NB4 (cell line): ENCODE measurements around the gene SPAG9.

ENCODE experiments used
- DNase-seq: peaks from one replicate; pipeline ENCODE4 v3.0.0; 2010; ENCODE audit warnings: low read depth
- H3K4me3 ChIP-seq: one replicate; pipeline ENCODE4 v1.5.1; 2011; ENCODE audit warnings: mild to moderate bottlenecking, low read depth, low read length, moderate library complexity
- MYC ChIP-seq: IDR thresholded peaks from 2 replicates; pipeline ENCODE4 v1.6.1; 2011; ENCODE audit warnings: low read depth, low read length
- POLR2A ChIP-seq: IDR thresholded peaks from 2 replicates; pipeline ENCODE4 v1.6.1; 2011; ENCODE audit warnings: mild to moderate bottlenecking; ENCODE audit not compliant: insufficient read length; ENCODE audit errors: extremely low read depth
- TF ChIP-seq, protein P1 (sequence below): IDR thresholded peaks from 2 replicates; pipeline ENCODE4 v1.6.1; 2011; ENCODE audit warnings: low read depth, low read length
- TF ChIP-seq, protein P2 (sequence below): IDR thresholded peaks from one replicate; pipeline ENCODE4 v1.5.1; 2012; ENCODE audit warnings: low read depth, low read length

SPAG9 gene

DNA sequence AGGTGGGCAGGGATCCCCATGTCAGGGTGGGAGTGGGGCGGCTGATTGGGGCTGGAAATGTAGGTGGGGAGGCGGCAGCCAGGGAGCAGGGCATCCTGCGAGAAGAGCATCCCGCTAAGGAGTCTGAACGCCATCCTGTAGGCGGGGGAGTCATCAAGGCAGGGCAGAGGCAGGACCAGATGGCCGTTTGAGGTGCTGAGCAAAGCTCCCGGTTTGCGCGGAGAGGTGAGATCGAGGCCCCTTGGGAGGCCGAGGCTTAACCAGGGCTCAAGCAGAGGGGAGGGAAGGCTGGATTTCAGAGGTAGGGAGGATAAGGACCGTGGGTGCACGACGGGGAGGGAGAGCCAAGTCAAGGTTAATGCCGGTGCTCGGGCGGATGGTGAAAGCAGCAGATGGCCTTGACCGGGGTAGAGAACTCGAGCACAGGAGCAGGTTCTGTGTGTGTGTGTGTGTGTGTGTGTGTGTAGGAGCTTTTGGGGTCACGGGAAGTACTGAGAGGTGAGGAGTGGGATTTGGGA is 45.1 kb upstream of the SPAG9 start:
- TF ChIP-seq, protein P1, sequence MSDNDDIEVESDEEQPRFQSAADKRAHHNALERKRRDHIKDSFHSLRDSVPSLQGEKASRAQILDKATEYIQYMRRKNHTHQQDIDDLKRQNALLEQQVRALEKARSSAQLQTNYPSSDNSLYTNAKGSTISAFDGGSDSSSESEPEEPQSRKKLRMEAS: no peak
- TF ChIP-seq, protein P2, sequence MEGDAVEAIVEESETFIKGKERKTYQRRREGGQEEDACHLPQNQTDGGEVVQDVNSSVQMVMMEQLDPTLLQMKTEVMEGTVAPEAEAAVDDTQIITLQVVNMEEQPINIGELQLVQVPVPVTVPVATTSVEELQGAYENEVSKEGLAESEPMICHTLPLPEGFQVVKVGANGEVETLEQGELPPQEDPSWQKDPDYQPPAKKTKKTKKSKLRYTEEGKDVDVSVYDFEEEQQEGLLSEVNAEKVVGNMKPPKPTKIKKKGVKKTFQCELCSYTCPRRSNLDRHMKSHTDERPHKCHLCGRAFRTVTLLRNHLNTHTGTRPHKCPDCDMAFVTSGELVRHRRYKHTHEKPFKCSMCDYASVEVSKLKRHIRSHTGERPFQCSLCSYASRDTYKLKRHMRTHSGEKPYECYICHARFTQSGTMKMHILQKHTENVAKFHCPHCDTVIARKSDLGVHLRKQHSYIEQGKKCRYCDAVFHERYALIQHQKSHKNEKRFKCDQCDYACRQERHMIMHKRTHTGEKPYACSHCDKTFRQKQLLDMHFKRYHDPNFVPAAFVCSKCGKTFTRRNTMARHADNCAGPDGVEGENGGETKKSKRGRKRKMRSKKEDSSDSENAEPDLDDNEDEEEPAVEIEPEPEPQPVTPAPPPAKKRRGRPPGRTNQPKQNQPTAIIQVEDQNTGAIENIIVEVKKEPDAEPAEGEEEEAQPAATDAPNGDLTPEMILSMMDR: no peak
- TF ChIP-seq POLR2A: no peak
- TF ChIP-seq MYC: no peak
- DNase-seq: no peak
- peak overlapping the region; percentile 72 for H3K4me3 ChIP-seq

DNA sequence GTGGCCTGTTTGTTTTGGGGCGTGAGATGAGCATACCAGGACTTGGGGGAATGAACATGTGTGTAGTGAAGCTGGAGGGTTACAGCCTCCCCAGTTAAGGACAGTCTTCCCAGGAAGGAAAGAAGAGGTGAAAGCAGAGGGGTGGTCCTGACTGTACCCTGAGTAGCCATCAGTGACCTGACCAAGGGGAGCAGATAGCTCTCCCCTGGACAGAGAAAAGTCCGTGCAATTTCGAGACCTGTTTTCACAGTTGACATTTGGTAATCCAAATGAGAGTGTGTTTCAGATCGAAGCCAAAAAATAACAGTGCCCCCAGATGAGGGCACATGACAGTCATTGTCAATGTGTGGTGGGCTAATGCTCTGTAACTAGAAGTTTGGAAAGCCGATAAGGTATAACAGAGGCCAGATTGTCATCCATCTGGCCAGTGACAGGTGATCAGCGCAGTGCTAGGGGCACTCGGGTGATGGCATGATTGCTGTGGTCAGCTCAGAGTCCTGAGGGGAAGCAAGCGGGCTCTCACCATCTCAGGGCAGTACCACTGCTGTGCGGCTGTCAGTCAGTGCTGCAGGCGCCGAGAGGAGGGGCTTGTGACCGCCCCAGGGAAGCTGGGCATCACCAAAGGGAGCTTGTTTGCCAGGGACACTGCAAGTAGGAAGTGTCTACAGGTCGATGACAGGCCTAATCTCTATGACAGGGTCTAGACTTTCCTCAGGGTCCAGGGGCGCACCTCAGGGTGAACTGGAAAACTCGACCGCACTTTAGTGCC is 44.4 kb upstream of the SPAG9 start:
- TF ChIP-seq POLR2A: no peak
- TF ChIP-seq MYC: no peak
- TF ChIP-seq, protein P2: no peak
- TF ChIP-seq, protein P1: no peak
- H3K4me3 ChIP-seq: peak overlapping the region; percentile 72
- peak; percentile 36 for DNase-seq

DNA sequence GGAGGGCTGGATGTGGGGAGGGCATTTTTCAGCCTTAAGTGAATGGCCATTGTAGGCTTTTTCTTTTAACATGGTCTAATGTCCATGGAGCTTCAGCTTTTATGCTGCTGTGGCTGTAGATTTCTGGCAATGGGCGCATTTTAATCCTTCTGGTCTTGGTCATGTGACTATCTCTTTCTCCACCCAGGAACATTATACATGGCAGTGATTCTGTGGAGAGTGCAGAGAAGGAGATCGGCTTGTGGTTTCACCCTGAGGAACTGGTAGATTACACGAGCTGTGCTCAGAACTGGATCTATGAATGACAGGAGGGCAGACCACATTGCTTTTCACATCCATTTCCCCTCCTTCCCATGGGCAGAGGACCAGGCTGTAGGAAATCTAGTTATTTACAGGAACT is 40.9 kb upstream of the SPAG9 start:
- no peak for DNase-seq
- TF ChIP-seq, protein P2: no peak
- TF ChIP-seq, protein P1: no peak
- TF ChIP-seq MYC: no peak
- no peak for TF ChIP-seq POLR2A
- H3K4me3 ChIP-seq: no peak overlapping the region

DNA sequence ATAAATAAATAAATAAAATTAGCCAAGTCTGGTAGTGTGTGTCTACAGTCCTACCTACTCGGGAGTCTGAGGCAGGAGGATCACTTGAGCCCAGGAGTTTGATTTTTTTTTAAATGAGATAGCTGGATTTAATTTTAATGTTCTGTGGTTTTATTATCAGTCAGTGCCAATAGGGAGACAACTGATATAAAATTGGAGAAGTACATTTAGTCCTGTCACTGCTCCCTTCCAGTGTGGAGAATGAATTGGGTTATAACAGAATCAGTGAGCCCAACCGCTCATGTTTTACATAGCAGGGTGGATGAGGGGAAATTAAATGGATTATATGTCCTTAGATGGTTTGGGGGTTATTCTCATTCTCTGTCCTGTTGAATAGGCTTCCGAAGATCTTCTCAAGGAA is 38.9 kb upstream of the SPAG9 start:
- TF ChIP-seq, protein P2: no peak
- no peak for TF ChIP-seq POLR2A
- TF ChIP-seq, protein P1: no peak
- TF ChIP-seq MYC: no peak
- no peak overlapping the region for H3K4me3 ChIP-seq
- no peak for DNase-seq

DNA sequence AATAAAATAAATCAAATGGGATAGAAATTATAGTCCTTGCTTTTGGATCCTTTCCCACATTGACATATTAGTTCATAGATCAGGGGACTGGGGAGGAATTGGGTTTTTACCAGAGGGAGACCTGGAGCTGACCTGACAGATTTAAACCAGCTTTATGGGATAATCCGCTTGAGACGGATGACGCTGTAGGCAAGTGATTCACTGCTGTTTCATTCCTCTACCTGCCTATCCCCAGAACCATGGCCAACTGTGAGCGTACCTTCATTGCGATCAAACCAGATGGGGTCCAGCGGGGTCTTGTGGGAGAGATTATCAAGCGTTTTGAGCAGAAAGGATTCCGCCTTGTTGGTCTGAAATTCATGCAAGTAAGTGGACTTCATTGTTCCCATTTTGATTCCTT is 34.7 kb upstream of the SPAG9 start:
- TF ChIP-seq, protein P1: no peak
- H3K4me3 ChIP-seq: peak overlapping the region; percentile 96
- DNase-seq: no peak

DNA sequence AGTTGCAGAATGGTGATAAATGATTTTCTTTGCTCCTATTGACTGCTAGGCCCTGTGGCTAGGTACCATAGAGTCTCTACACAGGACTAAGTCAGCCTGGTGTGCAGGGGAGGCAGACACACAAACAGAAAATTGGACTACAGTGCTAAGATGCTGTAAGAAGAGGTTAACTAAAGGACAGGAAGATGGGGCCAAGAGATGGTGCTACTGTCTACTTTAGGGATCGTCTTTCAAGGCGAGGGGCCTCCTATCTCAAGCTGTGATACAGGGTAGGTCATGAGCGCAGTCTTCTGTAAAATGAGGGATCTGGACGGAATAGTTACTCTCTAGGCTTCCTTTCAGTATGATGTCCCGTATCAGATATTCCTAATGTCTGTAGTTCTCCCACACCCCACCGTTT is 33.5 kb upstream of the SPAG9 start:
- H3K4me3 ChIP-seq: peak overlapping the region; percentile 96
- peak; percentile 47 for DNase-seq
- TF ChIP-seq, protein P1: no peak
- TF ChIP-seq MYC (no peak), POLR2A (no peak)
- TF ChIP-seq, protein P2: no peak
